Right atrium auricular region (tissue), 2 donors: Measurements from ENCODE around the gene TEX38. TPM values are rescaled to one million over a fixed set of nuclear protein-coding genes. Genes with fewer than 3 reads are reported as not detected.
"Not testable (repeated sequence)": the region's sequence is repeated elsewhere in the genome, so short reads cannot be mapped to it uniquely, and the experiment has no call there.

Experiments used
- DNase-seq: peaks from one replicate; pipeline ENCODE4 v3.0.0-alpha.2; 2019; ENCODE audit warnings: low spot score
- H3K27ac ChIP-seq, 2 donors: fragments of 200-600 bp; sonication (generic); 1 replicate in 1 of 2; 2 replicates in 1 of 2; pipeline ENCODE4 v1.5.1; 2016 to 2019
- H3K27me3 ChIP-seq, 2 donors: fragments of 200-600 bp; sonication (generic); one replicate each; pipeline versions ENCODE4 v1.5.1 to v1.6.0; 2017 to 2019
- H3K36me3 ChIP-seq: fragments of 200-600 bp; sonication (generic); one replicate; pipeline ENCODE4 v1.5.1; 2016
- H3K4me1 ChIP-seq, 2 donors: fragments of 200-600 bp; sonication (generic); one replicate each; pipeline versions ENCODE4 v1.5.1 to v1.6.0; 2017 to 2019
- H3K4me3 ChIP-seq, 2 donors: fragments of 200-600 bp; sonication (generic); 1 replicate in 1 of 2; 2 replicates in 1 of 2; pipeline ENCODE4 v1.5.1; 2017 to 2019; ENCODE audit warnings: mild to moderate bottlenecking in 1 of 2, moderate library complexity in 1 of 2
- H3K9me3 ChIP-seq, 2 donors: fragments of 200-600 bp; sonication (generic); one replicate each; pipeline ENCODE4 v1.5.1; 2019
- total RNA-seq, 2 donors: library from RNA; depleted of rRNA; stranded (reverse); fragments of >200 nt; gene quantifications; one replicate each; pipeline ENCODE4 v1.1.0, GENCODE V29; 2016
- TF ChIP-seq, protein P1 (sequence below), 2 donors: fragments of 200-600 bp; sonication (generic); IDR thresholded peaks; one replicate each; pipeline ENCODE4 v1.5.1; 2019; ENCODE audit warnings: antibody characterized with exemption in 2 of 2

Gene TEX38
- total RNA-seq, 2 donors from 2014 or later: not detected

DNA sequence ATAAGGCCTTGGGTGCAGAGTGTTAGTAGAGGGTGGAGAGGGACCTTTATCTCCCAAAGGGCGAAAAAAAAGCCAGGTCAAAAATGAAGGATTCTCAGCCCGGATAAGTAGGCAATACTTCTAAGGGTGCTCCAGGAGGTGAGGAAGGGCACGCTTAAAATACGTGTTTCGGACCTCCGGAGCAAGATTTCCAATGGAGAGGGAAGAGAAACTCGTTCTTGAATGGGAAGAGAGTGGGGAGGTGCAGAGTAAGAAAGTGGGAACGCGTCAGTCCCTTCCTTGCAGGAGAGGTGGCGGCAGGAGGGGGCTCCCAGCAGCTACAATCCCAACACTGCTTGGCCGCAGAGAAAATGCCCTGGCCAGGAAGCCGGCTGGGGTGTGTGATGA lies 46.7 kb downstream of the TEX38 start:
- Histone ChIP-seq H3K27me3 (no peaks in the 10 kb centered on the region), H3K4me1 (peaks cover 0 to 31% of the 10 kb centered on the region in 2 donors), H3K4me3 (peak overlapping the region; percentile 85 to 96), H3K9me3 (no peaks in the 10 kb centered on the region), H3K27ac (peak overlapping the region; percentile 84), H3K36me3 (peaks cover 15% of the 10 kb centered on the region)
- no peak for DNase-seq
- TF ChIP-seq, protein P1, sequence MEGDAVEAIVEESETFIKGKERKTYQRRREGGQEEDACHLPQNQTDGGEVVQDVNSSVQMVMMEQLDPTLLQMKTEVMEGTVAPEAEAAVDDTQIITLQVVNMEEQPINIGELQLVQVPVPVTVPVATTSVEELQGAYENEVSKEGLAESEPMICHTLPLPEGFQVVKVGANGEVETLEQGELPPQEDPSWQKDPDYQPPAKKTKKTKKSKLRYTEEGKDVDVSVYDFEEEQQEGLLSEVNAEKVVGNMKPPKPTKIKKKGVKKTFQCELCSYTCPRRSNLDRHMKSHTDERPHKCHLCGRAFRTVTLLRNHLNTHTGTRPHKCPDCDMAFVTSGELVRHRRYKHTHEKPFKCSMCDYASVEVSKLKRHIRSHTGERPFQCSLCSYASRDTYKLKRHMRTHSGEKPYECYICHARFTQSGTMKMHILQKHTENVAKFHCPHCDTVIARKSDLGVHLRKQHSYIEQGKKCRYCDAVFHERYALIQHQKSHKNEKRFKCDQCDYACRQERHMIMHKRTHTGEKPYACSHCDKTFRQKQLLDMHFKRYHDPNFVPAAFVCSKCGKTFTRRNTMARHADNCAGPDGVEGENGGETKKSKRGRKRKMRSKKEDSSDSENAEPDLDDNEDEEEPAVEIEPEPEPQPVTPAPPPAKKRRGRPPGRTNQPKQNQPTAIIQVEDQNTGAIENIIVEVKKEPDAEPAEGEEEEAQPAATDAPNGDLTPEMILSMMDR (IDR thresholded peaks at IDR 0.05): no peak

DNA sequence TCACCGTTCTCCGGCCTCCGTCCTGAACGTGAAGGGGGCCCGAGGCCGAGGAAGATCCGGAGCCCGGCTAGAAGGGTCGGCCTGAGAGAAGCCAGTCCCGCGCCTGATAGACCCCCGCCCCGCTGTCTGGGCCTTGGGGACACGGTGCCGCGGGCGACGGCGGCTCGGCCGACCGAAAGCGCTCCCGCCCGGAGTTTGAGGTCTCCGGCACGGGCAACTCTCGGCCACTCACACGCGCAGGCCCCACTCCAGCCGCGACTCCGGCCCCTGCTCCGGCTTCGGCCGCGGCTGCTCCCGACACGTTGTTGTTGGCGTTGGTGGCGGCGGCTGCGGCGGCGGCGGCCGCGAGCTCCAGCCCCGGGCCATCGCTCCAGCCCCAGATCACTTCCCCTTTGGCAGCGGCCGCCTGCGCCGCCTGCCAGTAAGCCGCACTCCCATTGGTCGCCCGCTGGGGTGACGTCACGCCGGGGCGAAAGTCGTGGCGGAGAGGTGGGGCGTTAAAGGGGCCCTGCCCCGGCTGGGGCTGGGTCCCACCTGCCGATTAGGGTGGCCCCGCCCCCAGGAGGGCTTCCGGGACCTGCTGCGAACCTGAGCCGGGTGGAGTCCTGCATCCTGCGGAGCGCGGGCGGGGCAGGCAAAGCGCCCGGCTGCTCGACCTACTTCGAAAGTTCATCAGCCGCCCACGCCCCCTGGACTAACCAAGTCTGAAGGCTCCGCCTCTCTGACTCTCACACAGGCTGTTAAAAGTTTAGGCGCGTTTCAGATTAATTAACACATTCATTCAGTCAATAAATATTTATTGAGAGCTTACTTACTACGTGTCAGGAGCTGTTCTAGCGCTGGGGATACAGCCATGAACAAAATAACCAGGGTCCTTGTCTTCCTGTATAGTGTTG lies 47.3 kb downstream of the TEX38 start, which contains the start of gene EFCAB14:
Gene EFCAB14 (minus strand): TSS at position 388 of the 896 bp plus-strand sequence. CDS start 1,027 bp downstream, outside the sequence.
- no peaks in the 10 kb centered on the region for H3K9me3 ChIP-seq
- H3K36me3 ChIP-seq: peaks cover 8% of the 10 kb centered on the region
- peak within 1 kb of the TSS; percentile 84 for H3K27ac ChIP-seq
- peaks cover 0 to 30% of the 10 kb centered on the region in 2 donors for H3K4me1 ChIP-seq
- no peaks in the 10 kb centered on the region for H3K27me3 ChIP-seq
- H3K4me3 ChIP-seq: peak within 1 kb of the TSS; percentile 85 to 96
- TF ChIP-seq, protein P1 (IDR thresholded peaks at IDR 0.05): no peak
- DNase-seq: peak; percentile 96

DNA sequence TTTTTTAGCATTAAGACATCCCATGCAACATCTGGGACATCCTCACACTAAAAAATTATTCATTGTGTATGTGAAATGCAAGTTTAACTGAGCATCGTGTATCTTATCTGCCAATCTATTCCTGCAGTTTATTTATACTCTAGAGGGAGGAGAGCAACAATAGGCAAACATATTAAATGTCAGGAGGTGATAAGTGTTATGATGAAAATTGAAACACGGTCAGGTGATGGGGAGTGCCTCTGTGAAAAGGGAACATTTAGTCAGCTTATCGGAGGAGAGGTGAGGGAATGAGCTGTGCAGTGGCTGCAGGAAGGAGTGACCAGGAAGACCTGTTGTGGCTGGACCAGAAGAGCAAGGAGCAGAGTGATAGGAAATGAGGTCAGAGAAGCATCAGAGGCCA lies 48.0 kb downstream of the TEX38 start:
- Histone ChIP-seq H3K27ac (peak overlapping the region; percentile 84), H3K4me1 (peaks cover 0 to 33% of the 10 kb centered on the region in 2 donors), H3K4me3 (peak overlapping the region; percentile 85 to 96), H3K27me3 (no peaks in the 10 kb centered on the region), H3K36me3 (peaks cover 7% of the 10 kb centered on the region), H3K9me3 (no peaks in the 10 kb centered on the region)
- TF ChIP-seq, protein P1 (IDR thresholded peaks at IDR 0.05): no peak
- DNase-seq: no peak

DNA sequence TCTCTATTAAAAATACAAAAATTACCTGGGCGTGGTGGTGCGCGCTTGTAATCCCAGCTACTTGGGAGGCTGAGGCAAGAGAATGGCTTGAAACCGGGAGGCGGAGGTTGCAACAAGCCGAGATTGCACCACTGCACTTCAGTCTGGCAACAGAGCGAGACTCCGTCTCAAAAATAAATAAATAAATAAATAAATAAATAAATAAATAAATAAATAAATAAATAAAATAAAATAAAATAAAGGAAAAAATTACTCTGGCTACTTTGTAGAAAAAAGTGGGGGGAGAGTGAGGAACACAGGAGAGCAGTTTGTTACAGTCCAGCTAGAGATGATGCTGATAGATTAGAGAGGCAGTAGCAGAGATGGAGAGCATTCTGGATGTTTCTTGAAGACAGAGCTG lies 48.7 kb downstream of the TEX38 start:
- not testable (repeated sequence) for H3K36me3 ChIP-seq, H3K27me3 ChIP-seq, H3K27ac ChIP-seq, DNase-seq, H3K9me3 ChIP-seq, H3K4me3 ChIP-seq
- H3K4me1 ChIP-seq: peaks cover 0 to 38% of the 10 kb centered on the region in 2 donors

DNA sequence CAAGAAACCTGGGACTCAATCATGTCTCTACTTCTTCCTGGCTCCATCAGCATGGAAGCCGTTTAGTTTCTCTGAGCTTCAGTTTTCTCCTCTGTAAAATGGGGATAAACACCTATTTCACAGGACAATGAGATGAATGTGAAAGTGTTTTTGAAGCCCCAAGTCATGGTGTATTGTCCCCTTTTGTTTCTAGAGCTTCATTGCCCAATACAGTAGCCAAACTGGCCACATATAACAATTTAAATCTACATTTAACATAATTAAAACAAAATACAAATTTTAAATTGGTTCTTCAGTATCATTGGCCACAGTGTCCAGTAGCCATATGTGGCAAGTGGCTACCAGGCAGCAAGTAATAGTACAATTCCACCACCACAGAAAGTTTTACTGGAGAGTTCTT lies 49.5 kb downstream of the TEX38 start:
- Histone ChIP-seq H3K4me1 (peaks cover 0 to 38% of the 10 kb centered on the region in 2 donors), H3K27ac (no peak overlapping the region), H3K27me3 (no peaks in the 10 kb centered on the region), H3K36me3 (no peaks in the 10 kb centered on the region), H3K9me3 (no peaks in the 10 kb centered on the region), H3K4me3 (no peak overlapping the region)
- no peak for DNase-seq
- TF ChIP-seq, protein P1 (IDR thresholded peaks at IDR 0.05): no peak

DNA sequence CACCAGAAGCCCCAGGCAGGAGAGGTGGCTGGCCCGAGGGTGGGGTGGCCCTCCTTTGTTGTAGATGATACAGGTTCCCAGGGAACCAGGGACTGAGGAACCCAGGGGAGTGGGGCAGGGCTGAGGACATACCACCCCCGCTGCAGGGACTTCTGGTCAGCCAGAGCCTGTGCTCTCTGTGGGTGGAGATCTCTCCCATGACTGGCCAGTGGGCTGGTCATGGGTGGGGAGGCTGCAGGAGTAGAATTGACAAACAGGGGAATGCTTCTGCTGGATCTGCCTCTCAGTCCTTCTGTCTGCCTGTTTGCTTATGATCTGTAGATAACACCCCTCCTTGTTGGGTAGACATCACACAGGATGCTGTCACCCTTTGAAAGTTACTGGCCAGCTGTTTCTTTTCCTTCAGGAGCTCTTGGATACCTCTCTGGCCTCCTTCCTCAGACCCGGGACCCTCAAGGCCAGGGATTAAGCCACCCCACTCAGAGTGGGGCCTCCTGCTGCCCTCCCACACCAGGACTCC lies 50.1 kb downstream of the TEX38 start:
- Histone ChIP-seq H3K36me3 (no peaks in the 10 kb centered on the region), H3K4me3 (no peak overlapping the region), H3K27me3 (no peaks in the 10 kb centered on the region), H3K4me1 (peaks cover 0 to 32% of the 10 kb centered on the region in 2 donors), H3K9me3 (no peaks in the 10 kb centered on the region), H3K27ac (no peak overlapping the region)
- DNase-seq: no peak
- TF ChIP-seq, protein P1 (IDR thresholded peaks at IDR 0.05): no peak
